Astrocyte (in vitro differentiated cells and primary cell): ENCODE results near the gene DCC. TPM values are rescaled to one million over a fixed set of nuclear protein-coding genes. Genes with fewer than 3 reads are reported as not detected.

Source experiments
- DNase-seq: peaks from one replicate; pipeline ENCODE4 v3.0.0-alpha.2; 2010; ENCODE audit warnings: low read depth
- FAIRE-seq: peaks from 2 replicates; lab custom pipeline; 2011; peaks lifted over from hg19 to GRCh38; lab: Jason Lieb, UNC
- H2AFZ ChIP-seq: 2 replicates; pipeline ENCODE4 v1.6.0; 2012; ENCODE audit warnings: low read depth, low read length, inconsistent platforms
- H3K27ac ChIP-seq: 2 replicates; pipeline ENCODE4 v1.5.1; 2011; ENCODE audit warnings: low read depth, low read length, inconsistent platforms
- H3K27me3 ChIP-seq: 2 replicates; pipeline ENCODE4 v1.6.0; 2011; ENCODE audit warnings: low read length, inconsistent platforms; ENCODE audit not compliant: insufficient read depth
- H3K36me3 ChIP-seq: 2 replicates; pipeline ENCODE4 v1.5.1; 2011; ENCODE audit warnings: low read length, inconsistent platforms; ENCODE audit not compliant: insufficient read depth
- H3K4me1 ChIP-seq: 2 replicates; pipeline ENCODE4 v1.5.1; 2011; ENCODE audit warnings: low read length, inconsistent platforms; ENCODE audit not compliant: insufficient read depth
- H3K4me2 ChIP-seq: 2 replicates; pipeline ENCODE4 v1.6.0; 2012; ENCODE audit warnings: low read length, inconsistent platforms
- H3K4me3 ChIP-seq: 2 replicates; pipeline ENCODE4 v1.5.1; 2011; ENCODE audit warnings: low read depth, mild to moderate bottlenecking, low read length, inconsistent platforms; ENCODE audit not compliant: insufficient read depth
- H3K79me2 ChIP-seq: 2 replicates; pipeline ENCODE4 v1.6.0; 2012; ENCODE audit warnings: mild to moderate bottlenecking, low read length, inconsistent platforms; ENCODE audit not compliant: insufficient read depth
- H3K9ac ChIP-seq: 2 replicates; pipeline ENCODE4 v1.6.0; 2012; ENCODE audit warnings: mild to moderate bottlenecking, low read length, inconsistent platforms
- H3K9me3 ChIP-seq: 2 replicates; pipeline ENCODE4 v1.5.1; 2012; ENCODE audit warnings: low read depth, mild to moderate bottlenecking, low read length, inconsistent platforms; ENCODE audit not compliant: insufficient read depth
- H4K20me1 ChIP-seq: 2 replicates; pipeline ENCODE4 v1.6.0; 2012; ENCODE audit warnings: low read length, inconsistent platforms; ENCODE audit not compliant: insufficient read depth
- H3K27ac Mint-ChIP-seq: one replicate; pipeline ENCODE4 v1.8.0; 2021; ENCODE audit warnings: mild to moderate bottlenecking, mixed read lengths; ENCODE audit not compliant: unreplicated experiment
- H3K27me3 Mint-ChIP-seq: one replicate; pipeline ENCODE4 v1.8.0; 2021; ENCODE audit warnings: low read depth, mixed read lengths; ENCODE audit not compliant: unreplicated experiment
- H3K36me3 Mint-ChIP-seq: one replicate; pipeline ENCODE4 v1.8.0; 2021; ENCODE audit warnings: low read depth, mixed read lengths; ENCODE audit not compliant: unreplicated experiment
- H3K4me1 Mint-ChIP-seq: one replicate; pipeline ENCODE4 v1.8.0; 2021; ENCODE audit warnings: low read depth, mixed read lengths; ENCODE audit not compliant: unreplicated experiment
- H3K4me3 Mint-ChIP-seq: one replicate; pipeline ENCODE4 v1.8.0; 2021; ENCODE audit warnings: mild to moderate bottlenecking, moderate library complexity, mixed read lengths; ENCODE audit not compliant: unreplicated experiment
- H3K9me3 Mint-ChIP-seq: one replicate; pipeline ENCODE4 v1.8.0; 2021; ENCODE audit warnings: mild to moderate bottlenecking, mixed read lengths; ENCODE audit not compliant: unreplicated experiment
- EZH2 ChIP-seq: IDR thresholded peaks from 2 replicates; pipeline ENCODE4 v1.6.1; 2012; ENCODE audit warnings: mild to moderate bottlenecking, low read length, inconsistent platforms; ENCODE audit not compliant: insufficient read depth
- total RNA-seq: library from RNA; stranded (reverse); gene quantifications from 2 replicates; pipeline ENCODE4 v1.2.1, GENCODE V29; 2021
- TF ChIP-seq, protein P1 (sequence below): IDR thresholded peaks from 2 replicates; pipeline ENCODE4 v1.5.1; 2011; ENCODE audit warnings: low read depth, mild to moderate bottlenecking, inconsistent platforms, low read length, moderate library complexity; ENCODE audit not compliant: insufficient read depth

DCC gene
- total RNA-seq, 1 donor from 2014 or later = 2.6 TPM

DNA sequence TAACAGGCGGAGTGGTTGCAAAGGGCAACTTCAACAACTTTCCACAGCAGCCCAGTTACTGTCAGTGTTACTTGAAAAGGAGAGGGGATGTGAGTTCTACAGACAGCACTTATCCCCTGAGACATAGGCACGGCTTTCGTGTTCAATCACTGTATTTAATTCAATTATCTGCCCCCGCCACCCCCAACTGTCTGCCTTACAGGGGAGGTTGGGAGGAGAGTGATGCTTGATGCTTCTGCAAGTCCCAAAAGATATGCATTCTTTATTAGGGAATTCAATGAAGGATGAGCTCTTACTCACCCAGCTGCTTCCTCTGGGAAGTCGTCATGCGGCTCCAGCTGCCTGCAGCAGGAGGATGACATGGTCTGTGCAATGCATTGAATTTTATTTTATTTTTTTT is 639.9 kb downstream of the DCC start:
- DNase-seq (no peak), FAIRE-seq (no peak)
- H3K27me3 Mint-ChIP-seq = no peaks in the 10 kb centered on the region
- Histone ChIP-seq H4K20me1 (no peaks in the 10 kb centered on the region), H3K4me3 (no peak overlapping the region), H3K79me2 (no peaks in the 10 kb centered on the region), H2AFZ (no peak overlapping the region), H3K36me3 (no peaks in the 10 kb centered on the region), H3K4me1 (no peaks in the 10 kb centered on the region), H3K4me2 (no peak overlapping the region), H3K27ac (no peak overlapping the region), H3K27me3 (no peaks in the 10 kb centered on the region), H3K9me3 (no peaks in the 10 kb centered on the region), H3K9ac (no peak overlapping the region)
- H3K4me3 Mint-ChIP-seq = no peak overlapping the region
- H3K27ac Mint-ChIP-seq = no peak overlapping the region
- H3K9me3 Mint-ChIP-seq = no peaks in the 10 kb centered on the region
- H3K36me3 Mint-ChIP-seq = no peaks in the 10 kb centered on the region
- H3K4me1 Mint-ChIP-seq = no peaks in the 10 kb centered on the region
- TF ChIP-seq, protein P1, sequence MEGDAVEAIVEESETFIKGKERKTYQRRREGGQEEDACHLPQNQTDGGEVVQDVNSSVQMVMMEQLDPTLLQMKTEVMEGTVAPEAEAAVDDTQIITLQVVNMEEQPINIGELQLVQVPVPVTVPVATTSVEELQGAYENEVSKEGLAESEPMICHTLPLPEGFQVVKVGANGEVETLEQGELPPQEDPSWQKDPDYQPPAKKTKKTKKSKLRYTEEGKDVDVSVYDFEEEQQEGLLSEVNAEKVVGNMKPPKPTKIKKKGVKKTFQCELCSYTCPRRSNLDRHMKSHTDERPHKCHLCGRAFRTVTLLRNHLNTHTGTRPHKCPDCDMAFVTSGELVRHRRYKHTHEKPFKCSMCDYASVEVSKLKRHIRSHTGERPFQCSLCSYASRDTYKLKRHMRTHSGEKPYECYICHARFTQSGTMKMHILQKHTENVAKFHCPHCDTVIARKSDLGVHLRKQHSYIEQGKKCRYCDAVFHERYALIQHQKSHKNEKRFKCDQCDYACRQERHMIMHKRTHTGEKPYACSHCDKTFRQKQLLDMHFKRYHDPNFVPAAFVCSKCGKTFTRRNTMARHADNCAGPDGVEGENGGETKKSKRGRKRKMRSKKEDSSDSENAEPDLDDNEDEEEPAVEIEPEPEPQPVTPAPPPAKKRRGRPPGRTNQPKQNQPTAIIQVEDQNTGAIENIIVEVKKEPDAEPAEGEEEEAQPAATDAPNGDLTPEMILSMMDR = no peak
- TF ChIP-seq EZH2 = no peak

- Histone ChIP-seq H3K4me3 (no peak overlapping the region), H3K9ac (no peak overlapping the region), H2AFZ (no peak overlapping the region), H3K27ac (no peak overlapping the region), H3K4me2 (no peak overlapping the region), H4K20me1 (no peaks in the 10 kb centered on the region), H3K36me3 (no peaks in the 10 kb centered on the region), H3K79me2 (no peaks in the 10 kb centered on the region), H3K27me3 (no peaks in the 10 kb centered on the region), H3K4me1 (no peaks in the 10 kb centered on the region), H3K9me3 (no peaks in the 10 kb centered on the region)
- H3K36me3 Mint-ChIP-seq = no peaks in the 10 kb centered on the region
- peaks cover 1% of the 10 kb centered on the region for H3K4me1 Mint-ChIP-seq
- no peak for DNase-seq
- no peak for FAIRE-seq
- no peak overlapping the region for H3K27ac Mint-ChIP-seq
- H3K4me3 Mint-ChIP-seq = no peak overlapping the region
- no peaks in the 10 kb centered on the region for H3K27me3 Mint-ChIP-seq
- TF ChIP-seq, protein P1 = no peak
- no peak for TF ChIP-seq EZH2
- H3K9me3 Mint-ChIP-seq = no peaks in the 10 kb centered on the region
Measured at GRCh38 chr18:52991246-52991645, 651.2 kb downstream of the DCC start.

DNA sequence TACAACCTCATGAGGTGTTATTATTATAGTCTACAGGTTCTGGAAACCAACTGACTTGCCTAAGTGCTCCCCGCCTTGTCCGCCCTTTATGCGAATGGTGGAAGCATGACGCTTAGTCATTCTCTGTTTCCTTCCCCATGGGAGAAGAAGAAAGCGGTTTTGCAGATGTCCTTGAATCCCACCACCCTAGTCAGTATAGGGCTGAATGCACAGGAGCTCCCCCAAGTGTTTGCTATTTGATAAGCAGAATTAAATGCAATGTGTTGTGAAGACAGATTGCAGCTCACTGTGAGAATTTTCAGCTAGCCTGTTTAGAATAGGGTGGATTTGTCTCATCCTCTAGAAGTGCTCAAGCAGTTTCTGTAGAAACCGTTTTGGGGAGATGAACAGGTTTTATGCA is 652.0 kb downstream of the DCC start:
- Mint-ChIP-seq H3K36me3 (no peaks in the 10 kb centered on the region), H3K4me3 (no peak overlapping the region), H3K4me1 (peaks cover under 1% of the 10 kb centered on the region), H3K27me3 (no peaks in the 10 kb centered on the region), H3K27ac (no peak overlapping the region), H3K9me3 (no peaks in the 10 kb centered on the region)
- Histone ChIP-seq H3K79me2 (no peaks in the 10 kb centered on the region), H3K9me3 (no peaks in the 10 kb centered on the region), H3K27me3 (no peaks in the 10 kb centered on the region), H3K27ac (no peak overlapping the region), H4K20me1 (no peaks in the 10 kb centered on the region), H2AFZ (no peak overlapping the region), H3K36me3 (no peaks in the 10 kb centered on the region), H3K4me2 (no peak overlapping the region), H3K4me3 (no peak overlapping the region), H3K4me1 (no peaks in the 10 kb centered on the region), H3K9ac (no peak overlapping the region)
- no peak for TF ChIP-seq EZH2
- TF ChIP-seq, protein P1 = no peak
- FAIRE-seq (no peak), DNase-seq (no peak)
